IPS DF 4.7 (cell line): ENCODE data around the gene WDR86.

ENCODE experiments used
- DNase-seq: peaks from one replicate; pipeline ENCODE4 v3.0.0-alpha.2; 2013; ENCODE audit warnings: low spot score; ENCODE audit errors: extremely low read depth

WDR86 gene

DNA sequence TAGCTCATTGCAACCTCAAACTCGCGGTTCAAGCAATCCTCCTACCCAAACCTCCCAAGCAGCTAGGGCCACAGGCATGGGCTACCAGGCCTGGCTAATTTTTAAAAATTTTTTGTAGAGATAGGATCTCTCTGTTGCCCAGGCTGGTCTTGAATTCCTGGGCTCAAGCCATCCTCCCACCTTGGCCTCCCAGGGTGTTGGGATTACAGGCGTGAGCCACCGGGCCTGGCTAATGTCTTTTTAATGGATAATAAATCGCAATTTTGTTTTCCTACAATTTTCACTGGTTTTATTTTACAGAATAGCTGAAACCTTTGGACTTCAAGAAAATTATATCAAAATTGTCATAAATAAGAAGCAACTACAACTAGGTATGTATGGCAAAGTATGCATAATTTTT is 57.3 kb downstream of the WDR86 start:
- DNase-seq, result no peak

DNA sequence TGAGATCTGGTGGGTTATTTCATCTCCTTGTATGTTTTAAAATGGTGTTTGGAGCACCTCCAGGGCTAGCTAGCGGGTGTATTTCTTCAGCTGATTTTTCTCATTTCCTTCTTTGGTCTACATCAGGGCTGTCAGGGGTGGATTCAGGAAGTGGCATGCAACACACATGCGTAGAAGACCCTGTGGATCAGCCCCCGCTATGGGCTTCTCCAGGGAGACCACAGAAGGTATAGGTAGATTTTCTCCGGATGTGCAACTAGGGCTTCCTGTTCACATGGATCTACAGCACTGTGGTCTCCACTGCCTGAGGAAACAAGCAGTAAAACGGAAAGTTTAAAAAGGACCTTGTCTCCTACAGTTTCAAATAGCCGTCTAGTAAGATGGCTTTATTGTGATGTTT is 57.9 kb downstream of the WDR86 start:
- DNase-seq, result no peak

DNA sequence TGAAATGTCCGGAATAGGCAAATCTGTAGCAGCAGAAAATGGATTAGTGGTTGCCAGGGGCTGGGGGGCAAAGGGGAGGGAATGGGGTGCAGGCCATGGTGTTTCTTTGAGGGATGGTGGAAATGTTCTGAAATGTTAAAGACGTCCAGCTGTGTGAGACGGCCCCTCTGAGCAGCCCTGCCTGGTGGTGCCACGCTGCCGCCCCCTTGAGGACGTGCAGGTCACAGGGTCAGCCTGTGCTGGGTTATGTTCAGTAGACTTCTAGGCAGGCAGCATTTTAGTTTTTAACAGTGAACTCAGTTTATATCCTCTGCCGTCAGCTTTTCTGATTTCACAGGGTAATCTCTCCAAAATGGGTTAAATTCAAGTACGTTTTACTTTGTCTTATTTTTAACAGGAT is 58.8 kb downstream of the WDR86 start:
- DNase-seq, result no peak

DNA sequence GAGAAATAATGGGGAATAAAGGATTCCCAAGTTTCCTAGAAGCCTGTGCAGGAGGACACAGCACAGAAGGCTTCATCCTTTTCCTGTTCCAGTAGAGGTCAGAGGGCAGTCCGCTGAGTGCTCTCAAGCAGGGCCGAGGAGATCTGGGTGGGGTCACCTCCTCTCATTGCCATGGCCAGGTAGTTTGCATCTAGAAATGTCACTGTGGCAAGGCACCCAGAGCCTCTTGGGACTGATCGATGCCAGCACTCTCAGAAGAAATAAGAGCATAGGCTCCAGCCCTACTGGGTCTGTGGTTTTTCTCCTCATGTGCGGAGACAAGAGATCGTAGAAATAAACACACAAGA is 60.4 kb downstream of the WDR86 start:
- no peak for DNase-seq

DNA sequence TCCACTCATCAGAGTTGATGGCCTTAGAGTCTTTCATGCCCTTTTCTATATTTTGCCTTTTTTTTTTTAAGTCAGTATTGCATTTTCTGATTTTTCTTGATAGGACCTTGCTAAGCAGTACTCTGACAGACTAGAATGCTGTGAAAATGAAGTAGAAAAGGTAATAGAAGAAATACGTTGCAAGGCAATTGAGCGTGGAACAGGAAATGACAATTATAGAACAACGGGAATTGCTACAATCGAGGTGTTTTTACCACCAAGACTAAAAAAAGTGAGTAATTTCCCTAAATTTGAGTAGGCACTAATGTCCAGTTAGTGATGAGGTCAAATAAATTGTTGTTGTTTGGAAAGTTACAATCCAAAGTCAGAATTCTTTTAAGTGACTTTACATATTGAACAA is 60.9 kb downstream of the WDR86 start:
- no peak for DNase-seq

DNA sequence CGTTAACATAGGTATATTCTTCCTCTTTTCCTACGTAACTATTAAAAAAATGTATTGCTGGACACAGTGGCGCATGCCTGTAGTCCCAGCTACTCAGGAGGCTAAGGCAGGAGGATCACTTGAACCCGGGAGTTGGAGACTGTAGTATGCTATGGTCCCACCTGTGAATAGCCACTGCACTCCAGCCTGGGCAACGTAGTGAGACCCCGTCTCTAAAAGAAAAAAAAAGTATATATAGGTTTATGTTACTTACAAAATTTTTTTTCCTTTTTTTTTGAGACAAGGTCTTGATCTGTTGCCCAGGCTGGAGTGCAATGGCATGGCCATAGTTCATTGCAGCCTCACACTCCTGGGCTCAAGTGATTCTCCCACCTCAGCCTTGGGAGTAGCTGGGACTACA is 62.6 kb downstream of the WDR86 start:
- DNase-seq, result no peak

DNA sequence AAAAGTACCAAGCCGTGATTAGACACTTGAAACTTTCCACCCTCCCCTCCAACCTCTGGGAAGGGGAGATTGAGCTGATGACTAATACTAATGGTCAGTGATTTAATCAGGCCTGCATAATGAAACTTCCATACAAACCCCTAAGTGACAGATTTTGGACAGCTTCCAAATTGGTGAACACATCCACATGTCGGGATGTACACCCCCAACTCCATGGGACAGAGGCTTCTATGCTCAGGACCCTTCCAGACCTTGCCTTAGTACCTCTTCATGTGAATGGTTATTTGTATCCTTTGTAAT is 63.4 kb downstream of the WDR86 start:
- DNase-seq, result no peak

DNA sequence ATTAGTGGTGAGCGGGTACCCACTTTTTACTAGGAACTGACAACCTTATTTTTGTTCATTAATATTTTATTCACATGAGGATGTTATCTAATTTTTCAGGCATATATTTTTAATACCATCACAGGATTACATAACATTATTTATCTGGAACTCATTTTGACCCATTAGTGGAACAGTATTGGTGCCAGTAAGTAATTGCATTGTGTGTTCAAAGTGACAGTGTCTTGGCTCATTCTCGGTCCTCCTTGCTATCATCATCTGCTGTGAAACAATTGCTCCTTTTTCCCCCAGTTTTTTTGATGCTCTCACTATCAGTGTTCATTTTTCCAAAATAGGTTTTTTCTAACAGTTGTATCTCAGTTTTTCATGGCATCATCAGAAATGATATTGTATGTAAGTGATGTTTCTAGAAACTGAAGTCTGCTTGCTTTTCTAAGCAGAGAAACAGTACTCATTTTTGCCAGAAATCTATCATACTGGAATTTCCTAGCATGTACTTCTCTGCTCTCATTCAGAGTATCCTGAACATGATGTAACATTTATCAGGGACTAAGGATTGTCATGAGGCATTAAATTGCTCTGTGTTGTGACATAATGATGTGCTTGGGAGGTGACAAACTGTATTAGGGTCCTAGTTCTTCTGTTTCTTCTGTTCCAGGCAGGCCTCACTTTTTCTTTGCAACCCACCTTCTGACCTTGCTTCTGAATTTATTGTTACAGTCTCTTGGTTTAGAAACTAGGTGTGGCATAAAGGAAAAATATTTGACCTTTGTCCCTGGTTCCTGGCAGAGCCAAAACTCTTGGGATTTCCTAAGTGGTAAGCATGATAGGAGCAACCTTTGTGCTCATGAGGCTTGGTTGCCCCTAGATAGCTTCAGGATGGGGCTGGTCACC is 64.0 kb downstream of the WDR86 start:
- no peak for DNase-seq

DNA sequence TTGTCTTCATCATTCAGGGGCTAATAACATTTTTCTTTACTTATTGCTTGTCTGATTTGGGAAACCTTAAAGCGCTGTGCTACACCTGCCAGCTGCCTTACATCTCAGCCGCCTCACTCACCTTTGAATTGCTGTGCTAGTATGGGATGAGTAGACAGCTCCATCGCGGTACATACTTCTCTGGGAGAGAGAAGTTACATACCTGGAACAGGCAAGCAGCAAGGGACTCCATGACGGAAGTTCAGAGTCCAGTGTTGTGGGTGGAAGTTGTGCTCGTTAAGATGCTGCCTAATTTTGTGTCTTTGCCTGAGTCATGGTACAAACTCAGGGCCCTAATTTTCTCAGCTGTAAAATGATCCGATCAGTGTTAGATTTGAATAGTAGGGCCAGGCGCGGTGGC is 66.3 kb downstream of the WDR86 start:
- no peak for DNase-seq

DNA sequence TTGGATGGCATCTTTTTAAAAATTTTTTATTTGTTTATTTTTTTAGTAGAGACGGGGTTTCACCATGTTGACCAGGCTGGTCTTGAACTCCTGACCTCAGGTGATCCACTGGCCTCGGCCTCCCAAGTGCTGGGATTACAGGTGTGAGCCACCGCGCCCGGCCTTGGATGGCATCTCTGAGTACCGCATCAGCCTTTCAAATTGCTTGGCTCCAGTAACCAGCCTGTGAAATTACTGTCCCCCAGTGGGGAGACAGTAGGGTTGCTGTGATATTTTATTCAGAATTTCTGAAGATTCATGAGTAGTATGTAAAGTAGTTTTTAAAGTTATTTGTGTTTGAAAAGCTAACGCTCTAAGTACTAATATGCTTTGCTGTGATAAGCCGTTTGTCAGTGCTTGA is 67.0 kb downstream of the WDR86 start:
- DNase-seq, result no peak

DNA sequence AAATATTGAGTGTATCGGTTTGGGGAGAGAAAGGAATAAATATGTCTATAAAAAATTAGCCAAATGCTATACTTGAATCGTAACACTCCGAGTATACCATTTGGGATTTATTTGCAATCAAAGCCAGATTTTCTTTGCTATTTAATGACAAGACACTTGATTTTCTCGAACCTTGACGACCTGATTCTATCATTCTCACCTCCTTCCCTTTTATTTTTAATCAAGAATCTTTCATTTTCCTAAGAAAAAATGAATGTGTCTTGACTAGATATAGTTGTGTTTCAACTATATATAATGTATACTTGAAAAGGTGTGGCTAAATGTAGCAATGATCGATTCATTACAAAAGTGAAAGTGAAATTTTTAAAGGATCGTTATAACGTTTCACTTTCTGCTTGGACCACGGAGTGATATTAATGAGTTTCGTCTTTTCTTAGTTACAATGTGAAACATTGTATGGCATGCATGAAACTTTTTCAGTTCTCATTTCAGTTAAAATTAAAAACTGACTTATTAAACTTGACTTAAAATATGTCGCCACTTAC is 67.7 kb downstream of the WDR86 start:
- no peak for DNase-seq

DNA sequence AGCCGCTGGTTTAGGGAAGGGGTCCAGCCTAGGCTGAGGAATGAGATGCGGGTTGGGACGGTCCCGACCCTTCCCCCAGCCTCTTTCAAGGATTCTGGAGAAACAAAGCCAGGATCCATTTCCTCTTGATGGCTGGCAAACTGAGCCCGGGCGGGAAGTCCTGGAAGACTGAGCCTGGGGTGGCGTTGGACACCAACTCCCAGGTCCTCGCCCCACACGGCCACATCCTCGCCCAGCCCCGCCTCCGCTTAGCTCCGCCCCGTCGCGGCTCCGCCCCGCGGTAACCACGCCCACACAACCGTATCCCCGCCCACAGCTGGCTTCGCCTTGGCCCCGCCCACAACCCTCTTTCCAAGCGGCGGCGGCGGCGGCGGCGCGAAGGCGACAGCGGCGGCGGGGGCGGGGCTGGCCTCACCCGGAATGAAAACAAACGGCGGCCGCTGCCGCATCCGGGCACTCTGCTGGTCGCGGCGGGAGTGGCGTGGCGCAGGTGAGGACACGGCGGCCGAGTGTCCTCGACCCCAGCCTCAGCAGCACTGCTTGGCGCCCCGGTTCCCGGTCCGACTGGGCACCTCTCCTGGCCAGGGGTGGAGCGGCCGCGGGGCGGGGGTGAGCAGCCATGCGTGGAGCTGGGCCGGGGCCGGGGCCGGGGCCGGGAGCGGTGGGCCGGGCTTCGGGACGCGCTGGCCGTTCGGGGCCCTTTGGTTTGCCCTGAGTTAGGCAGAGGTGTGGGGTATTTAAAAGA is 68.3 kb downstream of the WDR86 start, which contains the start of gene NUB1:
NUB1 (plus strand) TSS at position 456 of the 745 bp plus-strand sequence. CDS start 3,538 bp downstream, outside the sequence.
- no peak for DNase-seq

DNA sequence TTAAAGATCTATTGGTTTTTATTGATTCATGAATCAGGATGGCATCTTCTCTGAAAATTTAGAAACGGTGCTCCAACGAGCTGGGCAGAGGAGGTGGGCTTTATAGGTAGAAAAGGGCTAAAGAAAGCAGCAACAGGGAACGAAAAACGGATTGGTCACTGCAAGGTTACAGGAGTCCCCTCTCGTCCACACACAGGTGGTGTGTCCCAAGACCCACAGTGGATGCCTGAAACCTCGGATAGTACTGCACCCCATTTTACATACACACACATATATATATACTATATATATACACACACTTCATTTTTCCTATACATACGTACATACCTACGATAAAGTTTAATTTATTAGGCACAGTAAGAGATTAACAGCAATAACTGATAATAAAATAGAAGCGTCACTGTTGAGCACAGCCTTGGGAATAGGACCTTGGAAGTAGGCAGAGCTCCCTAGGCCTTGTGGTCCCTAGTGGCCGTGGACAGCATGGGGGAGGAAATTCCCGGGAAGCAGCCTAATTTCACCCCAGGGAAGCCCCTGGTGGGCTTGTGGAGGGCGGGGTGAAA is 69.0 kb downstream of the WDR86 start:
- no peak for DNase-seq

DNA sequence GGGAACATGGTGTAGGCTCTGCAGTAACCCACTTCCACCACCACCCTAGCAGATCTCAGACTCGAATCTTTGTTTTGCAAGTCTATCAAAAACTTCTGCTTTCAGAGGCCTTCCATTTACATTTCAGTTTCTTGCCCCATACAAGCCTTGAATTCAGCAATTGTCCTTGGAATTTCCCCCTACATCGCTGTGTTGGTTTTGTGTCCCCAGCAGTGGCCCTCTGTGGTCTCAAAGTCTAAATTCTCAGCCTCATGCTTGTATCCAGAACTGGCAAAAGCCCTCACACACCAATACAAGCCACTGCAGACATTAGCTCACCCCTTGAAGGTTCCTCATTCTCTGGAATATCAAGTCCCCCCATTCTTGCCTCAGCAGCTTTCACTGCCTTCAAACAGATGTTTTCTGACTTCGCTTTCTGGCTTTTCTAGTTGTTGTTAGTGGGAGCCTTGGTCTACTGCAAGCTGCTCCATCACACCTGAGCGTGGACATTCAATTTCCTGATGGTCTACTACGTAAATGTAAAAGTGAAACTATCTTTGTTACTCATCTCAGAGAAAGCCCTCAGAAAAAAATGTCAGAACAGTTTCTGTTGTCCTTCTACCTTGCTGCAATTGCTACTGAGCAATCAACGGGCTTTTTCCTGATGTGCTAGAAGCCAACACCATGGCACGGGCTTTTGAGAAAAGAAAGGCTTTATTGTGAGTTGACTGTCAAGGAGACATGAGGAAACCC is 70.0 kb downstream of the WDR86 start:
- no peak for DNase-seq

DNA sequence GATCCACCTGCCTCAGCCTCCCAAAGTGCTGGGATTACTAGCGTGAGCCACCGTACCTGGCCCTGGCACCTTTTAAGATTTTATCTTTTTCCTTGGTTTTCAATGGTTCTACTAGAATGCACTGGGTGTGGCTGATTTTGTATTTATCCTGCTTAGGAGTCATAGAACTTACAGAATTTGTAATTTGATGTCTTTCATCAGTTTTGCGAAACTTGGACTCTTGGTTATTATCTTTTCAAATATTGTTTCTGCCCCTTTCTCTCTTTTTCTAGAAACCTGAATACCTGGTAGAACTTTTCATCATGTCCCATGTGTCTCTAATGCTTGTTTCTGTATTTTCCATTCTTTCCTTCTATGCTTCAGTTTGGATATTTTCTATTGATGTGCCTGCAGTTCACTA is 71.0 kb downstream of the WDR86 start:
- DNase-seq, result no peak

DNA sequence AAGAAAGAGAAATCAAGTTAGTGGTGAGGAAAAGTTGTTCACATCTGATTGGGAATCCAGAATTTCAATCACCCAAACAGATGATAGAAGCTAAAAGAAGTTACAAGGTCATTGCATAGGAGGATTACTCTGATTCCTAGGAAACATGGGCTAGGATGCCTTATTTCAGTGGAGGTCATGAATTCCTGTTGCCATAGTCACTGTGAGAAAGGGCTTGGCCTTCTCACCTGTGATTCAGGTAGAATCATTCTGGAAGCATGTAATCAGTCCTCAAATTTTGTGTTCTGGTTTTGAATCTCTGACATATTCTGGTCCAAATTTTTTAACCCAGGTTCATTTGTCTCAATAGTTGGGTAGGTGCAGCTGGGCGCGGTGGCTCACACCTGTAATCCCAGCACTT is 72.5 kb downstream of the WDR86 start:
- no peak for DNase-seq

DNA sequence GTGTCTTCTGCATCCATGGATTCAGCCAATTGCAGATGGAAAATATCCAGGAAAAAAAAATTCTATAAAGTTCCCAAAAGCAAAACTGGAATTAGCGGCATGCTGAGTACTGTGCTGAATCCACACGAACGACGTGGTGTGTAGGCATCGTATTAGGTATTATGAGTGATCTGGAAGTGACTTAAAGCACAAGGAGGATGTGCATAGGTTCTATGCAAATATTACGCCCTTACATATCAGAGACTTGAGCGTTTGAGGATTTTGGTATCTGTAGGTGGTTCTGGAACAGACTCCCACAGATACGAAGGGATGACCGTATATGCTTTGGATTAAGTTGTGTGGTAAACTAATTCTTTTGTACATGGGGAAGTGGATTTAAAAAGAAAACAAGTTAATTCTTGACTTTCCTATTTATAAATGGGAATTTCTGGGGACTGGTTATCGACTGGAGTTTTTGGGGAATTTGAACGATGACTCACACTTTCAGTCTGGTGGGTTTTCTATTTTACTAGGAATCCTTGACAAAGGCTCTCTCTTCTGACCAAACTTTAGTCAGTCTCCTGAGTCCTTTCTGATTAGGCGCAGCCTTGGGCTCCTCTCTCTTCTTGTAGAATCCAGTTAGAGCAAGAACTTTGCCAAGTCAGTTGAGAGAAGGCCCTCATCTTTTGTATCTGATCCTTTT is 73.7 kb downstream of the WDR86 start:
- no peak for DNase-seq

DNA sequence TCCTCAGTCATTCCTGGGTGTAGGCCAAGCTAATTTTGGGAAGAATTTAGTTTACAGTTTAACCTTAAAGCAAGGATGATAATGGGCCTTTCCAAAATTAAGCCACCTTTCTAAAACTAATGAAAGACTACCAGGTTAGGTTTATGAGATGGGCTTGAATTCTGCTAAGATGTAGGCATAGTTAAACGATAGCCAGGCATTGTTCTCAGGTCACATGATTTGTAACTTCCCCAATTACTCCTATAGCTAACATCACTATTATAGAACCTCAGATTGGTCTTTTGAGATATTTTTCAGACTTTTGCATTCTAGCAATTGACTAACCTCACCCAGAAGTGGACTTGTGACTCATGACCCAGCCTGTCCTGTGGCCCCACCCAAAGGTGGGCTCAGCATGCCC is 75.2 kb downstream of the WDR86 start:
- DNase-seq, result no peak
